Measurements from ENCODE around the gene TBC1D16.

Gene TBC1D16

DNA sequence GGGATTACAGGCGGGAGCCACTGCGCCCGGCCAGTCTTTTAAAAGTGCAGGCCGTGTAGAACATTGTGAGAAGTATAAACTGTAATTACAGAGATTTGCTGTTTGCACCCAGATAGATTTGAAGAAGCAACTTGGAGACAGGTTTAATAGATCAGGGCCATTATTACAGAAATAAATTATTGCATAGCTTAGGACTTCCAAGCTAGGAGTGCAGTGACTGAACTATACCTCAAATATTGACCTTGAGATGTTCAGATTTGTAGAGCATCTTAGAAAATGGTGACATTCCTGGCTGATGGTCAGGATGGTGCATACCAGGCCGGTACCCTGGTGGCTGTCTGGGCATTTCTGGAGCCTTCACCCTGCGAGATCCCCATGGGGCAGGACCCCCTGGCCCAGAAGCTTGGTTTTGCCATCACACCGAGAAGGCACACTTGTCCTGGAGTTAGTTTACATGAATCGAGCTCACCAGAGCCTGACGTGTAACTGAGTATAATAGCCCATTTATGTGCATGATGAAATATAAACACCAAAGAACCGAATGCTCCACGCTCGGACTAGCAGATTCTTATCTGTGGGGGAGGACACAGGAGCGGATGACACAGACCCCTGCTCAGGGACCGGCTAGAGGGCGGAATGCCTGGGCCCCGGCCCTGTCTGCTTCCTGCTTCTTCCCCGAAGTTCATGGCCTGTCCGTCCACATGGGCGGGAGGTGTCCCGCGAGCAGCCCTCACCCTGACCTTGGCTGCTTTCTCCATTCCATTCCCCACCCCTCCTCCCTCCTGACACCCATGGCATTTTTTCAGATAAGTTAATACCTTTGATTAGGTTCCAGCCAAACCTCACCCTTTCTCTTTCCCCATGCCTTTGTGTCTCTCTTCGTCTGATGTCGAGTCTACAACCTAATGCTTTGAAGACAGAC, 32.9 kb upstream of the TBC1D16 start:
- Histone ChIP-seq H3K9ac (ENCODE audit: low read depth, low read length) (no peak overlapping the region), H3K9me3 (ENCODE audit: insufficient read depth, low read length, severe bottlenecking) (no peaks in the 10 kb centered on the region), H3K4me1 (ENCODE audit: insufficient read depth, low read length) (no peaks in the 10 kb centered on the region), H2AFZ (ENCODE audit: low read depth, low read length) (no peak overlapping the region), H3K4me3 (ENCODE audit: low read depth in 1 of 2, low read length in 2 of 2) (no peak overlapping the region), H3K36me3 (ENCODE audit: insufficient read depth, low read length) (no peaks in the 10 kb centered on the region), H4K20me1 (ENCODE audit: insufficient read depth, low read length) (no peaks in the 10 kb centered on the region), H3K27ac (ENCODE audit: low read length) (no peak overlapping the region), H3K4me2 (ENCODE audit: insufficient read depth, low read length) (no peak overlapping the region), H3K27me3 (ENCODE audit: insufficient read depth, low read length, poor library complexity) (no peaks in the 10 kb centered on the region), H3K79me2 (ENCODE audit: insufficient read depth, low read length) (no peaks in the 10 kb centered on the region)
- ATAC-seq (ENCODE audit: insufficient read depth, low read depth) (no peak), DNase-seq (no peak)
- no peak for TF ChIP-seq EZH2 (IDR thresholded peaks at IDR 0.05; ENCODE audit: borderline replicate concordance, low read depth, low read length, severe bottlenecking)
- TF ChIP-seq, protein P1, sequence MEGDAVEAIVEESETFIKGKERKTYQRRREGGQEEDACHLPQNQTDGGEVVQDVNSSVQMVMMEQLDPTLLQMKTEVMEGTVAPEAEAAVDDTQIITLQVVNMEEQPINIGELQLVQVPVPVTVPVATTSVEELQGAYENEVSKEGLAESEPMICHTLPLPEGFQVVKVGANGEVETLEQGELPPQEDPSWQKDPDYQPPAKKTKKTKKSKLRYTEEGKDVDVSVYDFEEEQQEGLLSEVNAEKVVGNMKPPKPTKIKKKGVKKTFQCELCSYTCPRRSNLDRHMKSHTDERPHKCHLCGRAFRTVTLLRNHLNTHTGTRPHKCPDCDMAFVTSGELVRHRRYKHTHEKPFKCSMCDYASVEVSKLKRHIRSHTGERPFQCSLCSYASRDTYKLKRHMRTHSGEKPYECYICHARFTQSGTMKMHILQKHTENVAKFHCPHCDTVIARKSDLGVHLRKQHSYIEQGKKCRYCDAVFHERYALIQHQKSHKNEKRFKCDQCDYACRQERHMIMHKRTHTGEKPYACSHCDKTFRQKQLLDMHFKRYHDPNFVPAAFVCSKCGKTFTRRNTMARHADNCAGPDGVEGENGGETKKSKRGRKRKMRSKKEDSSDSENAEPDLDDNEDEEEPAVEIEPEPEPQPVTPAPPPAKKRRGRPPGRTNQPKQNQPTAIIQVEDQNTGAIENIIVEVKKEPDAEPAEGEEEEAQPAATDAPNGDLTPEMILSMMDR (IDR thresholded peaks at IDR 0.05; ENCODE audit: borderline replicate concordance, extremely low read depth, low read length, poor library complexity, severe bottlenecking): no peak

DNA sequence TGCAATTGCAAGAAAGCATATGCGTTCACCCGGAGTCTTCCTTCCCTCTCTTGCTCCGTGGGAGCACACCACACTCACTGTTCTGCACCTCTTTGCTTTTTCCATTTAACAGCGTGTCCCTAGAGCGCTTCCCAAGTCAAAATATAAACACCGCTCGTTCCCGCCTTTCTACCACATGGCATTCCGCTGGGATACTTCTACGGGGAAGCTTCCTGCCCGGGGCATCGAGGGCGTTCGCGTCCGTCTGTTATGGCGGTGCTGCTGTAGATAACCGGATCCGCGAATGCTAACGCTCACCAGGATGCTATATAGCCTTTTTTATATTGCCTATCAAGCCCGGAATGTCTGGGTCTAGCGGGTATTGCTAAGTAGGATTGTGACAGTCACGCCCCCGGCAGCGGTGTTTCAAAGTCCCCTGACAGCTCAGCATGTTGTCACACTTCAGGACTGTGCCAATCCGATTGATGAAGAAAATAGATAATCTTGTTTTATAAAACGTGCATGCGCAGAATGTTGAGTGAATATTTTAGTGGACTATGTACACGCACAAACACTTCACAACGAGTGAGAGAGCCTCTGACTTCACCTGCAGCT, 31.8 kb upstream of the TBC1D16 start:
- Histone ChIP-seq H2AFZ (ENCODE audit: low read depth, low read length) (no peak overlapping the region), H3K4me3 (ENCODE audit: low read depth in 1 of 2, low read length in 2 of 2) (no peak overlapping the region), H3K27me3 (ENCODE audit: insufficient read depth, low read length, poor library complexity) (no peaks in the 10 kb centered on the region), H3K9me3 (ENCODE audit: insufficient read depth, low read length, severe bottlenecking) (no peaks in the 10 kb centered on the region), H3K9ac (ENCODE audit: low read depth, low read length) (no peak overlapping the region), H4K20me1 (ENCODE audit: insufficient read depth, low read length) (no peaks in the 10 kb centered on the region), H3K4me2 (ENCODE audit: insufficient read depth, low read length) (no peak overlapping the region), H3K79me2 (ENCODE audit: insufficient read depth, low read length) (no peaks in the 10 kb centered on the region), H3K27ac (ENCODE audit: low read length) (no peak overlapping the region), H3K36me3 (ENCODE audit: insufficient read depth, low read length) (no peaks in the 10 kb centered on the region), H3K4me1 (ENCODE audit: insufficient read depth, low read length) (no peaks in the 10 kb centered on the region)
- TF ChIP-seq, protein P1 (IDR thresholded peaks at IDR 0.05; ENCODE audit: borderline replicate concordance, extremely low read depth, low read length, poor library complexity, severe bottlenecking): no peak
- no peak for DNase-seq
- ATAC-seq (ENCODE audit: insufficient read depth, low read depth): no peak

DNA sequence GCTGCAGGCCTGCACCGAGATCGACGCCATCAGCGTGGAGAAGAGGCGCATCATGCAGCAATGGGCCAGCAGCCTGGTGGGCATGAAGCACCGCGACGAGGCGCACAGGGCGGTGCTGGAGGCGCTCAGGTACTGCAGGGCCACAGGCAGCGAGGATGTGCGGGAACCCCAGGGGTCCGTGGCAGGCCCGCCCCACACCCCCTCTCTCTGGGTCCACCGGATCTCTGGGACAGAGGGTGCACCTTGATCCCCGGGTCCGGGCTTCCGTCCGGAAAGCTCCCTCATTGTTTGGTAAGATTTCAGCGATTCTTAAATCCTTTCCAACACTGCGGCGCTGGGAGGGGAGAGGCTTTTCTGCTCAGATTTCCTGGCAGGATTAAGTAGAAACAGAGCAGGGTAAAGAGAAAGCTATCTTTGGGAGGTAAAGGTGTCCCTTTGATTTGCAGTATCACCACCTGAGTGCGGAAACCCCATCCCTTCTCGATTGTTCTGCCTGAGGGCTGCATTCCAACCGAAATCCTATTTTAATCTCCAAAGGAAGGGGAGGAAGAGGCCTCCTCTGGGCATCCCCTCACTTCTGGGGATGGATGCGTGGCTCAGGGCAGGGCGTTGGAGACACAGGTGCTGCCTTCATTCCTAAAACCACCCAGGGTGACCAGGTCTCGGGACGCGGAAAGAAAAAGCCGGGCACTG, 30.0 kb upstream of the TBC1D16 start:
- no peak overlapping the region for H3K4me2 ChIP-seq (ENCODE audit: insufficient read depth, low read length)

More for the DNA sequence above, 30.0 kb upstream of the TBC1D16 start:
- H3K27ac ChIP-seq (ENCODE audit: low read length): no peak overlapping the region
- no peak overlapping the region for H3K4me3 ChIP-seq (ENCODE audit: low read depth in 1 of 2, low read length in 2 of 2)
- no peak for DNase-seq
- H3K4me1 ChIP-seq (ENCODE audit: insufficient read depth, low read length): no peaks in the 10 kb centered on the region
- H4K20me1 ChIP-seq (ENCODE audit: insufficient read depth, low read length): no peaks in the 10 kb centered on the region
- no peak for TF ChIP-seq EZH2 (IDR thresholded peaks at IDR 0.05; ENCODE audit: borderline replicate concordance, low read depth, low read length, severe bottlenecking)
- TF ChIP-seq, protein P1 (IDR thresholded peaks at IDR 0.05; ENCODE audit: borderline replicate concordance, extremely low read depth, low read length, poor library complexity, severe bottlenecking): no peak
- H3K9me3 ChIP-seq (ENCODE audit: insufficient read depth, low read length, severe bottlenecking): no peaks in the 10 kb centered on the region
- no peaks in the 10 kb centered on the region for H3K36me3 ChIP-seq (ENCODE audit: insufficient read depth, low read length)
- H3K79me2 ChIP-seq (ENCODE audit: insufficient read depth, low read length): no peaks in the 10 kb centered on the region
- ATAC-seq (ENCODE audit: insufficient read depth, low read depth): no peak
- H3K9ac ChIP-seq (ENCODE audit: low read depth, low read length): no peak overlapping the region
- H2AFZ ChIP-seq (ENCODE audit: low read depth, low read length): no peak overlapping the region
- no peaks in the 10 kb centered on the region for H3K27me3 ChIP-seq (ENCODE audit: insufficient read depth, low read length, poor library complexity)
